HFF-Myc (cell line): Measurements from ENCODE around the gene CTTNBP2.

Experiments used
- DNase-seq: peaks from one replicate; pipeline ENCODE4 v3.0.0-alpha.2; 2011; ENCODE audit warnings: low read depth; ENCODE audit errors: extremely low read depth
- H3K4me3 ChIP-seq: replicated peaks from 2 replicates; pipeline ENCODE4 v1.5.1; 2011; ENCODE audit warnings: low read depth, mild to moderate bottlenecking, control low read depth, low read length
- TF ChIP-seq, protein P1 (sequence below): IDR thresholded peaks from 2 replicates; pipeline ENCODE4 v1.5.1; 2012; ENCODE audit warnings: mild to moderate bottlenecking, low read depth, low read length, control low read depth; ENCODE audit errors: missing control alignments

Gene CTTNBP2

DNA sequence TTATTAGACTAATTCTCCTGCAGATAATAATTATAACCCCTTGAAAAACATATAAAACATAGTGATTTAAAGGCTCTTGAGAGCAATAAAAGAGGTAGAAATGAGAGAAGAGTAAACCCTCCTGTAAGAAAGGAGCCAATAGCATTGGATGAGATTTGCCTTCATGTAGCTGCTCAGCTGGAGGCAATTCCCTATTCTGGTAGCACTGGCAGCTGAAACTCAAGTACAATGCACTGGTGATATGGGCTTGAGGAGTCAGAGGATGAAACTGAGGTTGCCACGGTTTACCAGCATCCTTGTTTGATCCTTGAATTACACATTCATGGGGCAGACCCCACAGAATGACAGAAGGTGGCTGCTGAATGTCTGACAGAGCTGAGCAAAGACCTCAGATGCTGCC is 76.4 kb downstream of the CTTNBP2 start:
- no peak overlapping the region for H3K4me3 ChIP-seq
- TF ChIP-seq, protein P1, sequence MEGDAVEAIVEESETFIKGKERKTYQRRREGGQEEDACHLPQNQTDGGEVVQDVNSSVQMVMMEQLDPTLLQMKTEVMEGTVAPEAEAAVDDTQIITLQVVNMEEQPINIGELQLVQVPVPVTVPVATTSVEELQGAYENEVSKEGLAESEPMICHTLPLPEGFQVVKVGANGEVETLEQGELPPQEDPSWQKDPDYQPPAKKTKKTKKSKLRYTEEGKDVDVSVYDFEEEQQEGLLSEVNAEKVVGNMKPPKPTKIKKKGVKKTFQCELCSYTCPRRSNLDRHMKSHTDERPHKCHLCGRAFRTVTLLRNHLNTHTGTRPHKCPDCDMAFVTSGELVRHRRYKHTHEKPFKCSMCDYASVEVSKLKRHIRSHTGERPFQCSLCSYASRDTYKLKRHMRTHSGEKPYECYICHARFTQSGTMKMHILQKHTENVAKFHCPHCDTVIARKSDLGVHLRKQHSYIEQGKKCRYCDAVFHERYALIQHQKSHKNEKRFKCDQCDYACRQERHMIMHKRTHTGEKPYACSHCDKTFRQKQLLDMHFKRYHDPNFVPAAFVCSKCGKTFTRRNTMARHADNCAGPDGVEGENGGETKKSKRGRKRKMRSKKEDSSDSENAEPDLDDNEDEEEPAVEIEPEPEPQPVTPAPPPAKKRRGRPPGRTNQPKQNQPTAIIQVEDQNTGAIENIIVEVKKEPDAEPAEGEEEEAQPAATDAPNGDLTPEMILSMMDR: no peak
- no peak for DNase-seq

DNA sequence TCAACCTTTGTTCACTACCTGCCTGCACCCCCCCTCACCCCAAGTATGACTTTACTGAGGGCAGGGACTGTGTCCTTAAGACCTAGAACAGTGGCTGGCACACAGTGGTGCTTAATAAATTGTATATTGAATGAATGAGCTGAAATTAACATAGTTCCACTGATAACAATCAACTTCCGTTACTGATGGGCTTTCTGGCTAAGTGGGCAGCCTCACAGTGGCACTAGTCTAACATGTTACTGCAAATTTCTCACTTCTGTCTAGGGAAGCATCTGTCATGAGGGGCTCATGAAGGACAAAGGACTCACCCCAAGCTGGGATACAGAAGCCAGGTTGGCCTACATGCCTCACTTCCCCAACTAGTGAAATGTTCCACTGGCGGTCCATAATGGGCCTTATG is 79.3 kb downstream of the CTTNBP2 start:
- H3K4me3 ChIP-seq: no peak overlapping the region
- TF ChIP-seq, protein P1: no peak
- DNase-seq: no peak

DNA sequence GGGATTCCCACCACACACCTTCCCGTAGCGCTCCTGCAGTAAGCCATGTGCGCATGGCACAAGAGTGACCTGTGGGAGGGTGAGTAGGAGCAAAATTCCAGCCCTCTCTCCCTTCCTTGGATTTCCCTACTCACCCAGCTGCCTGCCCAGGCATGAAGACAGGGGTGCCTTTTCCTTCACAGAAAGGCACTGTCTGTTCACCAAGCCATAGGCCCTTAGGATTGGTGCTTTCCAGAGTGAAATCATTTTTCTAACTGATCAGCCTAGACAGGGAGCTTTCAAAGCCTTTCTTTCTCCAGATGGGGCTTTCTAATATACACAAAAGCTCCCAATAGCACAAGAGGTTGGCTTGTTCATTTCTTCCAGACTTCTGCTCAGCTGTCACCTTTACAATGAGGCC is 79.7 kb downstream of the CTTNBP2 start:
- H3K4me3 ChIP-seq: no peak overlapping the region
- DNase-seq: no peak
- TF ChIP-seq, protein P1: no peak

DNA sequence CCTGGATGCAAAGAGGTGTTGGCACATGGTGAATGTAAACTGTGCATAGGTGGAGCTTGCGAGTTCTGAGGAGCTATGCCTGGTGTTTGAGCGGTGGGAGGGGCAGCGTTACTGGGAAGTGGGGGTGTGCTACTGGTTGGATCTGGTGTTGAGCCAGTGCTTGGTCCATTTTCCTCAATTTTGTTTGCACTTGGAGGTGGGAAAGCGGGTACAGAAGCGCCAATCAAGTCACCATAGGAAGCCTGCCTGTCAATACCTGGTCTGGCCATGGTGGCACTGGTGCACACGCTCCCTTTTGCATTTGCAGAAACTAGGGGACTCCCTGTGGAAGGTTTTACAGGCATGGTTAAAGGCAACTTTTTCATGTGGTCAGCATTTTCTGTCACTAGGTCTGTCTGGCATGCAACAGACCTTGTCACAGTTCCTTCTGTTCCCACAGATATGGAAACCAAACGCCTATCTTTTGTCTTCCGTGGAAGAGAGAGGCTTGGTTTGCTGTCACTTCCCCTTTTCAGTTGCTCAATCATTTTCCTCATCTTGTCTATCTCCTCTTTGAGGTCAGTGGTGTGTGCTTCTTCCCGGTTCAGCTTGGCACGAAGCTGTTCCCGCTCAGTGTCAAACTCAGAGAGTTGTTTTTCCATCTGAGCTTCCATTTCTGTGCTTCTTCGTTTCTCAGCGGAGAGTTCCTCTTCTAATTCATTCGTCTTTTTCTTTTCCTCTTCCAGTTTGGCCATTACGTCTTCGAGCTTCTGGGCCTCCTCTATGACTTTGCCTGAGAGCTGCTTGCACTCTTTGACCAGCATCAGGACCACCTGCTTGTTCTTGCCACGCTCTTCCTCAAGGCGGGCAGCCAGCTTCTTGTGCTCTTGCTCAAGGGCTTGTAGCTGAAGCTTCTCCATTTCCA is 81.1 kb downstream of the CTTNBP2 start:
- H3K4me3 ChIP-seq: no peak overlapping the region
- TF ChIP-seq, protein P1: no peak
- no peak for DNase-seq

DNA sequence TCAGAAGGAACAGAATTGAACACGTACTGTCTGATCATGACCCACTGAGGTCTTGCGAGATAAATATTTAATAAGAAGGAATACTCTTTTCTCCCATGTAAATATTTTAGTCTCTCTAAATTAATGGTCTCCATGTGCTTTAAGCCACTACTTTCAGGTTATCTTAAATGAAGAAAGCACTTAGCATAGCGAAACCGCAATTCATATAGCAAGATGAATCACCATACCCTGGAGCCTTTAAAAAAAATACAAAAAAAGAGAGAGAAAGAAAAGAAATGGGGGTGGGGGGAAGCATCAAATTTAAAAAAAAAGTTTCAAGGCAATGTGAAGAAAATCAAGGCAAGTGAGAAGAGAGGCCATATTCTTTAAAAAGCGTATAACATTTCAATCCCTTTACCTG is 82.5 kb downstream of the CTTNBP2 start:
- no peak for DNase-seq
- H3K4me3 ChIP-seq: no peak overlapping the region
- TF ChIP-seq, protein P1: no peak

DNA sequence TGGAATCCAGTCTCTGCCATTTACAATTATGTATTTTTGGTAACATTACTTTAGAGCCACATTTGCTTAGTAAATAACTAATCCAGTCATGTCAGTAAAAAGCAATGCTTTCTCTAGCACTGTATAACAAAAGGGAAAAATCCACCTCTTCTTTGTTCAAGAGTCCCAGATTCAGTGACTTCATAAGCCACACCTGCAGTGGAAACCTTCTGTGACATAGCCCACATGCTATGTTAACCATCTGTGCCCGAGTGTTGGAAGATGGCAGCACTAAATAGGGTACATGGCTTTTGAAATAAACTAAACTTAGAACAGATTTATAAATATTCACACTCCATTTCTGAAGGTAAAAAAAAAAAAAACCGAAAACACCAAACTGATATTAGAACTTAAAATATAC is 83.0 kb downstream of the CTTNBP2 start:
- TF ChIP-seq, protein P1: no peak
- no peak overlapping the region for H3K4me3 ChIP-seq

DNA sequence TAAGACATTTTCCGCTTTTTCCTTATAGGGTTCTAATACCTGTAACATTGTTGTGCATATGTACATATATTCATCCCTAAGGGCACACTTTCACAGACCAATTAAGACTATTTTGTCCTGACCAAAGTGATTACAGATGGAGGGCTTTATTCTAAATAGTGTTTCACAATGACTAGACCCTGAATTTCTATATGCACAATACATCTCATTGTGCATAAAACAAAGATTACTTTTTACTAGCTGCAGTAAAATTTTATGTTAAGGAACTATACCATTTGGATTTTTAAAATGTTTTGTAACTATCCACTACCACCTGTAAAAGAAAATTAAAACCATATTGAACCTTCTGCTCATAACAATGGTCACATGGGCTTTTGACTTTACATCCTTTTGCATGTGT is 87.8 kb downstream of the CTTNBP2 start:
- H3K4me3 ChIP-seq: no peak overlapping the region
- DNase-seq: no peak
- TF ChIP-seq, protein P1: no peak

More for the DNA sequence above, 83.0 kb downstream of the CTTNBP2 start:
- DNase-seq: no peak
